Activated naive CD8-positive, alpha-beta T cell treated with anti-CD3 and anti-CD28 coated beads for 36 hours (primary cell): ENCODE results near the gene SPTY2D1. TPM values are rescaled to one million over a fixed set of nuclear protein-coding genes. Genes with fewer than 3 reads are reported as not detected.

Source experiments
- DNase-seq: peaks from one replicate; pipeline ENCODE4 v3.0.0; 2021
- H3K27ac Mint-ChIP-seq: one replicate; pipeline ENCODE4 v1.8.0; 2022; ENCODE audit warnings: mild to moderate bottlenecking, moderate library complexity, mixed read lengths
- H3K27me3 Mint-ChIP-seq: one replicate; pipeline ENCODE4 v1.8.0; 2022; ENCODE audit warnings: mild to moderate bottlenecking, mixed read lengths
- H3K36me3 Mint-ChIP-seq: one replicate; pipeline ENCODE4 v1.8.0; 2021; ENCODE audit warnings: mild to moderate bottlenecking, mixed read lengths
- H3K4me1 Mint-ChIP-seq: one replicate; pipeline ENCODE4 v1.8.0; 2021; ENCODE audit warnings: mixed read lengths
- H3K4me3 Mint-ChIP-seq: one replicate; pipeline ENCODE4 v1.8.0; 2022; ENCODE audit warnings: mild to moderate bottlenecking, moderate library complexity, mixed read lengths
- H3K9me3 Mint-ChIP-seq: one replicate; pipeline ENCODE4 v1.8.0; 2022; ENCODE audit warnings: mixed read lengths
- total RNA-seq, 2 experiments: library from RNA; stranded (reverse); gene quantifications; one replicate each; pipeline ENCODE4 v1.2.3, GENCODE V29; 2021

SPTY2D1 gene
- total RNA-seq, 2 experiments from 2014 or later = 23.3 to 23.4 TPM

GRCh38 chr11:18641677-18642076, 7.5 kb upstream of the SPTY2D1 start:
- H3K27ac Mint-ChIP-seq = no peak overlapping the region
- H3K36me3 Mint-ChIP-seq = no peaks in the 10 kb centered on the region
- no peak for DNase-seq
- peaks cover 3% of the 10 kb centered on the region for H3K27me3 Mint-ChIP-seq
- H3K4me1 Mint-ChIP-seq = no peaks in the 10 kb centered on the region
- no peaks in the 10 kb centered on the region for H3K9me3 Mint-ChIP-seq
- no peak overlapping the region for H3K4me3 Mint-ChIP-seq

DNA sequence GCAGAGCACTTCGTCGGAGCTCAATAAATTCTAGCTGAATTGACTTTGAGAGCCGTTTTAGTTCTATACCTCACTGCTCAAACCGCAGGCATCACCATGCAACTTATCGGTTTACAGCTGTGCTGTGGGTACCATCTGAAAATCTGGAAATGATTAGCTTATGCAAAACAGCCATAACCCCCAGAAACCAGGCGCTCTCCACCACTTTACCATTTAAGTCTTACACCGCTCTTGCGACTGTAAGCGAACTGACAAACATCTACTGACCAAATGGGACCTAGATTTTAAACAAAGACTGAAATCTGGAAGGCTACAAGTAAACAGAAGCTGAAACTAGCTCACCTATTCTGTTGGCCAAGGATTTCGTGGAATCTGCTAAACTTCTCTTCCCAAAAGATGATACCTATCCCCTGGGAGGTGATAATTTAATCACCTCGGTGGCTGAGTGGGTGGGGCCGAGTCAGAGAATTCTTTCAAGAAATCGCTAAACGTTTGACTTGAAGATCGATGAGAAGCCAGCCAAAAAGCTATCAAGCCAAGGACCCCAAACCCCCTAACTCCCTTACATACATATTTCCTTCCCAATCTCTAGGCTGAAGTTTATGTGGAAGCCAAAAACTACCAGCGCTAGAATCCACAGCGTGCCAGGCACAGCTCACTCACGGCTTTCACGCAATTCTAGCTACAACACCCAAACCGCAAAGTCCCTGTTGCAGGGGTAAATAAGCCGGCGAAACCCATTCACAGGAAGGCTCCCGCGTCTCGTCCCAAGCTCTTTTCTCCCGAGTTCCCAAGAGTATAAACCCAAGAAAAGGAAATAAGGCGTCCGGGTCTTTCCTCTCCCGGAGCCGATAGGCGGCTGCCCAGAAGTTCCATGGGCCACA, 644 bp downstream of the SPTY2D1 start:
- Mint-ChIP-seq H3K36me3 (peaks cover 2% of the 10 kb centered on the region), H3K4me3 (peak overlapping the region; percentile 93), H3K4me1 (peaks cover 30% of the 10 kb centered on the region), H3K27me3 (no peaks in the 10 kb centered on the region), H3K27ac (peak overlapping the region; percentile 98), H3K9me3 (no peaks in the 10 kb centered on the region)
- DNase-seq = peak; percentile 26

- Mint-ChIP-seq H3K9me3 (no peaks in the 10 kb centered on the region), H3K4me1 (peaks cover 35% of the 10 kb centered on the region), H3K4me3 (peak overlapping the region; percentile 93), H3K27ac (no peak overlapping the region), H3K27me3 (no peaks in the 10 kb centered on the region), H3K36me3 (peaks cover 6% of the 10 kb centered on the region)
- no peak for DNase-seq
Observed at GRCh38 chr11:18632841-18633240, 1.3 kb downstream of the SPTY2D1 start.

DNA sequence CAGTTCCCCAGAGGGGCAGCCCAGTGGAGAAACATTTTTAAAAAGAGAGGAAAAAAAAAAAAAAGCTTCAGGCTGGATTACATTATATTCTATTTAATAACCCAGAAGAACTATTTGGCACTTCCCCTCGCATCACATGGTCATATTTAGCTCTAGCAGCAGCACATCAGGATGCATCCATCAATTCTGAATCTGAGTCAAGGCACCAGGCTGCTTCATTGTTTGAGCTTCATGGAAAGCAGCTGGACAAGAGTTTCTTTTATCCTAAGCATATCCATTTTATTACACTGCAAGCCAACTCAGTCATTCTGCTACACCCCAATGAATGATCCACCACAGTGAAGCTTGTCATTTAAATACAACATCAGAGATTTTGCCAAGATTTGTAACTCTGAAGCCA, 10.0 kb downstream of the SPTY2D1 start:
- no peak overlapping the region for H3K4me3 Mint-ChIP-seq
- no peaks in the 10 kb centered on the region for H3K27me3 Mint-ChIP-seq
- H3K9me3 Mint-ChIP-seq = no peaks in the 10 kb centered on the region
- no peak overlapping the region for H3K27ac Mint-ChIP-seq
- H3K36me3 Mint-ChIP-seq = peaks cover 20% of the 10 kb centered on the region
- DNase-seq = no peak
- H3K4me1 Mint-ChIP-seq = peaks cover 36% of the 10 kb centered on the region

DNA sequence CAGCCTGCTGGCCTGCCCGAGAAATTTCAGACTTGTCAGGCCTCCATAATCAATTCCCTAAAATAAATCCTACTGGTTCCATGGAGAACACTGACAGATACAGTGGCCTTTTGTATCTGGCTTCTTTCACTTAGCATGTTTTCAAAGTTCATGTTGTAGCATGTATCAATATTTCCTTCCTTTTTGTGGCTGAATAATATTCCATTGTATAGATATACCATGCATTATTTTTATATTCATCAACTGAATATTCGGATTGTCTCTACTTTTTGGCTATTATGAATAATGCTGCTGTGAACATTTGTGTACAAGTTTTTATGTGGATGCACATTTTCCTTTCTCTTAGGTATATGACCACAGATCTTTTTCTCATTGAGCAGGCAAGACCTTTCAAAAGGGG, 10.4 kb downstream of the SPTY2D1 start:
- H3K27ac Mint-ChIP-seq = no peak overlapping the region
- no peak overlapping the region for H3K4me3 Mint-ChIP-seq
- peaks cover 36% of the 10 kb centered on the region for H3K4me1 Mint-ChIP-seq

GRCh38 chr11:18618342-18619025, 15.7 kb downstream of the SPTY2D1 start:
- Mint-ChIP-seq H3K27me3 (no peaks in the 10 kb centered on the region), H3K4me3 (peak overlapping the region; percentile 54), H3K36me3 (peaks cover 19% of the 10 kb centered on the region), H3K27ac (peak overlapping the region; percentile 70), H3K4me1 (peaks cover 53% of the 10 kb centered on the region), H3K9me3 (no peaks in the 10 kb centered on the region)
- DNase-seq = no peak

More for the DNA sequence above, 10.4 kb downstream of the SPTY2D1 start:
- no peak for DNase-seq
- Mint-ChIP-seq H3K27me3 (no peaks in the 10 kb centered on the region), H3K9me3 (no peaks in the 10 kb centered on the region), H3K36me3 (peaks cover 20% of the 10 kb centered on the region)

- peak overlapping the region; percentile 54 for H3K4me3 Mint-ChIP-seq
- H3K27ac Mint-ChIP-seq = peak overlapping the region; percentile 70
- peaks cover 18% of the 10 kb centered on the region for H3K36me3 Mint-ChIP-seq
Observed at GRCh38 chr11:18617688-18618341, 16.3 kb downstream of the SPTY2D1 start.

GRCh38 chr11:18615628-18616392, 18.3 kb downstream of the SPTY2D1 start:
- Mint-ChIP-seq H3K4me1 (peaks cover 42% of the 10 kb centered on the region), H3K36me3 (peaks cover 16% of the 10 kb centered on the region), H3K27me3 (no peaks in the 10 kb centered on the region), H3K9me3 (no peaks in the 10 kb centered on the region), H3K4me3 (peak overlapping the region; percentile 7), H3K27ac (peak overlapping the region; percentile 85)
- DNase-seq = no peak

More at GRCh38 chr11:18617688-18618341, 16.3 kb downstream of the SPTY2D1 start:
- Mint-ChIP-seq H3K9me3 (no peaks in the 10 kb centered on the region), H3K27me3 (no peaks in the 10 kb centered on the region), H3K4me1 (peaks cover 48% of the 10 kb centered on the region)
- peak; percentile 25 for DNase-seq

- Mint-ChIP-seq H3K9me3 (no peaks in the 10 kb centered on the region), H3K27ac (no peak overlapping the region)
Observed at GRCh38 chr11:18614667-18615066, 19.5 kb downstream of the SPTY2D1 start.

DNA sequence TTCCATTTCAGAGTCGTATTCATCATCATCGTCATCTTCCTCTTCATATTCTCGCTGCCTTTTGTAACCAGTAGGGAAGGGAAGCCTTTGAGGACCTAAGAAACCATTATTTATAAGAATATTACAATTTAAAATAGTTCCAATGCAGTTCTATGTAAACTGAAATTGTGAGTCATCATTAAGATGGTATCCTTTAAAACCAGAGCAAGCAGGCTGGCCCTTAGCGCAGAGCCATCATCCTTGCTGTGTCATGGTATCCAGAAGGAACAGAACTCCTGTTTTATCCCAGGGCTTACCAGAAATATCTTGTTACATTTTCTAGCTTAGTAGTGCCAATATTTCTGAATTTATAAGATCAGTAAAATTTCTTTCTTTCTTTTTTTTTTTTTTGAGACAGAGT, 21.7 kb downstream of the SPTY2D1 start:
- no peak overlapping the region for H3K27ac Mint-ChIP-seq

More at GRCh38 chr11:18614667-18615066, 19.5 kb downstream of the SPTY2D1 start:
- no peak for DNase-seq
- peaks cover 20% of the 10 kb centered on the region for H3K36me3 Mint-ChIP-seq
- no peaks in the 10 kb centered on the region for H3K27me3 Mint-ChIP-seq
- H3K4me3 Mint-ChIP-seq = no peak overlapping the region
- H3K4me1 Mint-ChIP-seq = peaks cover 38% of the 10 kb centered on the region

DNA sequence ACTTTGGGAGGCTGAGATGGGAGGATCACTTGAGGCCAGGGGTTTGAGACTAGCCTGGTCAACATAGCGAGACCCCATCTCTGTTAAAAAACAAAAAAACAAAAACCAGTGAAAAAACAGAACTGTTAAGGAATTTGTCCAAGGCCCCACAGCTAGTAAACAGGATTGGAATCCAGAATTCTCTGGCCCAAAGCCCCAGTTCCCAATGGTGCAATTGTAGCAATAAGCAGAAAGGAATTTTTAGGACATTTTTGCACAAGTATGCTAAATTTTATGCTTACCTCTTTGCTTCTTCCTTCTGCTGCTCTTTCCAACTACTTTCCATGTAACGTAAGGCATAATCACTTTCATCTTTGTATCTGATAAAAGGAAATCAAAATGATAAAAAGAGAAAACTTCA, 22.9 kb downstream of the SPTY2D1 start:
- no peak overlapping the region for H3K27ac Mint-ChIP-seq
- H3K4me1 Mint-ChIP-seq = peaks cover 7% of the 10 kb centered on the region
- H3K9me3 Mint-ChIP-seq = no peaks in the 10 kb centered on the region
- DNase-seq = no peak
- no peaks in the 10 kb centered on the region for H3K27me3 Mint-ChIP-seq
- no peak overlapping the region for H3K4me3 Mint-ChIP-seq
- H3K36me3 Mint-ChIP-seq = peaks cover 24% of the 10 kb centered on the region

More for the DNA sequence above, 21.7 kb downstream of the SPTY2D1 start:
- no peak for DNase-seq
- H3K4me1 Mint-ChIP-seq = peaks cover 18% of the 10 kb centered on the region
- no peaks in the 10 kb centered on the region for H3K27me3 Mint-ChIP-seq
- H3K36me3 Mint-ChIP-seq = peaks cover 20% of the 10 kb centered on the region
- H3K9me3 Mint-ChIP-seq = no peaks in the 10 kb centered on the region
- H3K4me3 Mint-ChIP-seq = no peak overlapping the region

DNA sequence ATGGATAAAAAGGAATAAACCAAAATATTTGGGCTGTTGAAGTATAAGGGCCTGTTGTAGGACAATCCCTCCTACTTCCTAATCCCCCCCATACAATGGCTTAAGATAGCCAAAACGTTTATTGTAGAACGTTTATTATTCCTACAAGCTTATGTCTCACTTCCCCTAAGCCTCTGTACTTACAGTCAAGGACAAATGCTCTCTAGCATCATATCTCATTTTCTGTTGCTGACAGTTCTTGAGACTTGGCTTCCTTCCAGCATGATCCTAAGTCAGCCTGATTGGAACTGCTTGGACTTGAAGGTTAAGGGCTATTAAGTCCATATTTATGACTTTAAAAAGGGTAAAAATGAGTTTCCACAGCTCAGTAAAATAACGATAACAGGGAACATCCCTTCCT, 25.8 kb downstream of the SPTY2D1 start:
- no peak for DNase-seq
- Mint-ChIP-seq H3K36me3 (peaks cover 10% of the 10 kb centered on the region), H3K4me3 (no peak overlapping the region), H3K9me3 (no peaks in the 10 kb centered on the region), H3K27ac (no peak overlapping the region), H3K27me3 (no peaks in the 10 kb centered on the region), H3K4me1 (no peaks in the 10 kb centered on the region)

DNA sequence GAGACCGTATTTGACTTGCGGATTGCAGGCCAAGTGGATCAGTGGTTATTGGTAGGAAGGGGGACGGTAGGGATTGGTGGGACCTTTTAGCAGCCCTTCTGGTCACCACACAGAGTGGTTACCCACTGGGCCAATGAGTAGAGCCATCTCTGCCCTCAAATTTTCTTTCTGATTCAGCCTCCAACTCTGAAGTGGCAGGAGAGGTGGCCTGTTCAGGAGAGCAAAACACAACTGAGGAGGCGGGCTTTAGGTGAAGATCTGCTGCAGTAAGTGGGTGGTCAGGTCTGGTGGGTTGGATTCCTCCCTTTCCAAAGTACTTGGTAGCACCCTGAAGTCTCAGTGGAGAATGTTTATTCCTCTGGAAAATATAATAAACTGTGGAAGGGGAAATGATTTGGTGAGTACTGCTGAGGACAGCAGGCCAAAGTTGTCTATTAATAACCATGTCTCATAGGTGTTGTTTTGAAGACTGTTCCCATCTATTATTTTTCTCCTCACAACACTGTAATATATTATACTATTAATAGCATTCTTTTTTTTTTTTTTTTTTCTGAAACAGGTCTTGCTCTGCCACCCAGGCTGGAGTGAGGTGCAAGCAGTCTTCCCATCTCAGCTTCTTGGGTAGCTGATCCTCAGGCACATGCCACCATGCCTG, 33.1 kb downstream of the SPTY2D1 start:
- DNase-seq = no peak
- no peaks in the 10 kb centered on the region for H3K27me3 Mint-ChIP-seq
- no peaks in the 10 kb centered on the region for H3K36me3 Mint-ChIP-seq
- no peak overlapping the region for H3K4me3 Mint-ChIP-seq
- H3K27ac Mint-ChIP-seq = no peak overlapping the region
- H3K9me3 Mint-ChIP-seq = no peaks in the 10 kb centered on the region
- no peaks in the 10 kb centered on the region for H3K4me1 Mint-ChIP-seq

DNA sequence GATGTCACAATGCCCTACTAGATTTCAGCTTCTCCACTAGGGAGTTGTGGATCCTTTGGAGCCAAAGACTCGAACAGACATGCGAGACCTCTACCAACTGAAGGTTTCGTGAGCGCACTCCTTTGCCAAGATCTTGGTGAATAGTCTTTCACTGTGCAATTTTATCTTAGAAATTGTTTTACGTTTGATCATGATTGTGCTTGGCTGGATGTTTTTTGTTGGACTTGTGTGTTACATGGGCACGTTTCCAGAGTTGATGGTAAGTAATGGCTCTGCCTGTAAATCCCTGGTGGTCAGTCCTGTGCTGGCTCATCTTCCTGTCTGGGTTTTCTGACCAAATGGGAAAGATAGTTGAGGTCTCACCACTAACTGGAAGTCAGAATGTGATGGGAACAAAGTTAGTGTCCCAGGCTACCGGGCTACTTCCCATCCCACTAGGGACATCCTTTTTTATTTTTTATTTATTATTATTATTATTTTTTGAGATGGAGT, 34.4 kb downstream of the SPTY2D1 start, which contains the start of gene MISFA:
Gene MISFA, plus strand, starts transcription at position 51 of the 492 bp plus-strand sequence. Its CDS starts 140 bp downstream, at position 191.
- Mint-ChIP-seq H3K27ac (no peak within 1 kb of the TSS), H3K4me1 (no peaks in the 10 kb centered on the region), H3K36me3 (no peaks in the 10 kb centered on the region), H3K9me3 (no peaks in the 10 kb centered on the region), H3K4me3 (no peak within 1 kb of the TSS), H3K27me3 (no peaks in the 10 kb centered on the region)
- no peak for DNase-seq
